Activated T-cell treated with anti-CD3 and anti-CD28 coated beads, Interleukin-2, amount 50 U/mL, for 72 hours (primary cell): Measurements from ENCODE around the gene TSHR. TPM values are rescaled to one million over a fixed set of nuclear protein-coding genes. Genes with fewer than 3 reads are reported as not detected.
A peak's percentile ranks its signal among the peaks of the same experiment; 100 is the strongest.

Experiments used
- ATAC-seq, 2 donors: fragments of 150-1000 bp; cut with Tn5 transposase; replicated peaks in 1 of 2; 2 replicates each; pipeline ENCODE4 v1.10.0; 2021; ENCODE audit warnings: moderate library complexity in 2 of 2, mild to moderate bottlenecking in 1 of 2
- DNase-seq, 2 donors: peaks; one replicate each; pipeline ENCODE4 v3.0.0; 2021 to 2022; ENCODE audit warnings: mixed read lengths in 1 of 2
- H3K27ac Mint-ChIP-seq: one replicate; pipeline ENCODE4 v1.8.0; 2022; ENCODE audit warnings: mild to moderate bottlenecking, moderate library complexity, mixed read lengths
- H3K27me3 Mint-ChIP-seq: one replicate; pipeline ENCODE4 v1.8.0; 2022; ENCODE audit warnings: low read depth, mixed read lengths
- H3K36me3 Mint-ChIP-seq, 2 donors: one replicate each; pipeline ENCODE4 v1.8.0; 2022; ENCODE audit warnings: mixed read lengths in 2 of 2, mild to moderate bottlenecking in 1 of 2; ENCODE audit not compliant: insufficient read depth in 2 of 2
- H3K4me1 Mint-ChIP-seq: one replicate; pipeline ENCODE4 v1.8.0; 2022; ENCODE audit warnings: low read depth, mixed read lengths
- H3K4me3 Mint-ChIP-seq, 2 donors: one replicate each; pipeline ENCODE4 v1.8.0; 2022; ENCODE audit warnings: mild to moderate bottlenecking in 2 of 2, mixed read lengths in 2 of 2, moderate library complexity in 2 of 2
- H3K9me3 Mint-ChIP-seq, 2 donors: one replicate each; pipeline ENCODE4 v1.8.0; 2022; ENCODE audit warnings: mixed read lengths in 2 of 2
- total RNA-seq, 2 donors: library from RNA; stranded (reverse); gene quantifications; one replicate each; pipeline ENCODE4 v1.2.3, GENCODE V29; 2022

Gene TSHR
- total RNA-seq, 2 donors from 2014 or later: not detected

GRCh38 chr14:80956922-80957321, 1.5 kb downstream of the TSHR start:
- Mint-ChIP-seq H3K27me3 (peaks cover 32% of the 10 kb centered on the region), H3K4me1 (peaks cover 57% of the 10 kb centered on the region), H3K27ac (no peak overlapping the region), H3K9me3 (no peaks in the 10 kb centered on the region), H3K36me3 (no peaks in the 10 kb centered on the region), H3K4me3 (no peak overlapping the region)
- ATAC-seq (no peak), DNase-seq (no peak)

GRCh38 chr14:80957613-80958012, 2.2 kb downstream of the TSHR start:
- Mint-ChIP-seq H3K27ac (no peak overlapping the region), H3K27me3 (peaks cover 32% of the 10 kb centered on the region), H3K36me3 (no peaks in the 10 kb centered on the region), H3K4me1 (peaks cover 57% of the 10 kb centered on the region), H3K4me3 (no peak overlapping the region), H3K9me3 (no peaks in the 10 kb centered on the region)
- ATAC-seq: no peak
- no peak for DNase-seq

GRCh38 chr14:80958226-80958625, 2.8 kb downstream of the TSHR start:
- Mint-ChIP-seq H3K4me3 (peak overlapping the region in 1 of 2 donors; percentile 56), H3K27me3 (peaks cover 32% of the 10 kb centered on the region), H3K4me1 (peaks cover 57% of the 10 kb centered on the region), H3K9me3 (no peaks in the 10 kb centered on the region), H3K27ac (peak overlapping the region; percentile 82), H3K36me3 (no peaks in the 10 kb centered on the region)
- DNase-seq (no peak), ATAC-seq (no peak)

- Mint-ChIP-seq H3K4me3 (no peak overlapping the region), H3K36me3 (no peaks in the 10 kb centered on the region), H3K4me1 (peaks cover 57% of the 10 kb centered on the region), H3K27me3 (peaks cover 39% of the 10 kb centered on the region), H3K27ac (no peak overlapping the region), H3K9me3 (no peaks in the 10 kb centered on the region)
- DNase-seq: no peak
- no peak for ATAC-seq
Measured at GRCh38 chr14:80958939-80959338, 3.5 kb downstream of the TSHR start.

- H3K4me3 Mint-ChIP-seq: peak overlapping the region; percentile 46 to 58
- H3K9me3 Mint-ChIP-seq: no peaks in the 10 kb centered on the region
- no peaks in the 10 kb centered on the region for H3K36me3 Mint-ChIP-seq
- H3K27ac Mint-ChIP-seq: peak overlapping the region; percentile 78
- peaks cover 41% of the 10 kb centered on the region for H3K27me3 Mint-ChIP-seq
- H3K4me1 Mint-ChIP-seq: peaks cover 56% of the 10 kb centered on the region
- peak; percentile 93 to 94 for ATAC-seq
- peak; percentile 58 to 79 for DNase-seq
Measured at GRCh38 chr14:80959496-80959895, 4.1 kb downstream of the TSHR start.

GRCh38 chr14:80965037-80965436, 9.6 kb downstream of the TSHR start:
- Mint-ChIP-seq H3K4me1 (peaks cover 5% of the 10 kb centered on the region), H3K27ac (no peak overlapping the region), H3K36me3 (no peaks in the 10 kb centered on the region), H3K4me3 (no peak overlapping the region), H3K9me3 (no peaks in the 10 kb centered on the region), H3K27me3 (peaks cover 25% of the 10 kb centered on the region)
- DNase-seq (no peak), ATAC-seq (no peak)

- Mint-ChIP-seq H3K4me1 (peaks cover 32% of the 10 kb centered on the region), H3K36me3 (no peaks in the 10 kb centered on the region), H3K27ac (no peak overlapping the region), H3K9me3 (no peaks in the 10 kb centered on the region), H3K4me3 (no peak overlapping the region), H3K27me3 (peaks cover 30% of the 10 kb centered on the region)
- no peak for DNase-seq
- ATAC-seq: peak in 1 of 2 donors; percentile 59
Measured at GRCh38 chr14:80973931-80974641, 18.7 kb downstream of the TSHR start.

- Mint-ChIP-seq H3K27me3 (peaks cover 30% of the 10 kb centered on the region), H3K36me3 (no peaks in the 10 kb centered on the region), H3K4me3 (no peak overlapping the region), H3K9me3 (no peaks in the 10 kb centered on the region), H3K27ac (no peak overlapping the region), H3K4me1 (peaks cover 33% of the 10 kb centered on the region)
- DNase-seq (no peak), ATAC-seq (no peak)
Measured at GRCh38 chr14:80974679-80975078, 19.3 kb downstream of the TSHR start.

- H3K4me3 Mint-ChIP-seq: no peak overlapping the region
- ATAC-seq: peak in 1 of 2 donors; percentile 27
- no peaks in the 10 kb centered on the region for H3K9me3 Mint-ChIP-seq
- H3K36me3 Mint-ChIP-seq: no peaks in the 10 kb centered on the region
- DNase-seq: no peak
- no peak overlapping the region for H3K27ac Mint-ChIP-seq
- peaks cover 33% of the 10 kb centered on the region for H3K4me1 Mint-ChIP-seq
- peaks cover 28% of the 10 kb centered on the region for H3K27me3 Mint-ChIP-seq
Measured at GRCh38 chr14:80977221-80977620, 21.8 kb downstream of the TSHR start.

GRCh38 chr14:80978403-80978802, 23.0 kb downstream of the TSHR start:
- H3K4me1 Mint-ChIP-seq: peaks cover 30% of the 10 kb centered on the region
- H3K9me3 Mint-ChIP-seq: no peaks in the 10 kb centered on the region
- DNase-seq: peak in 1 of 2 donors; percentile 24
- peak; percentile 77 to 78 for ATAC-seq
- peaks cover 22% of the 10 kb centered on the region for H3K27me3 Mint-ChIP-seq
- H3K4me3 Mint-ChIP-seq: peak overlapping the region in 1 of 2 donors; percentile 45
- no peak overlapping the region for H3K27ac Mint-ChIP-seq
- no peaks in the 10 kb centered on the region for H3K36me3 Mint-ChIP-seq

GRCh38 chr14:80979951-80980350, 24.5 kb downstream of the TSHR start:
- DNase-seq: no peak
- Mint-ChIP-seq H3K27ac (no peak overlapping the region), H3K9me3 (no peaks in the 10 kb centered on the region), H3K36me3 (no peaks in the 10 kb centered on the region), H3K4me1 (peaks cover 19% of the 10 kb centered on the region), H3K27me3 (peaks cover 7% of the 10 kb centered on the region), H3K4me3 (no peak overlapping the region)
- no peak for ATAC-seq

- Mint-ChIP-seq H3K4me3 (no peak overlapping the region), H3K27ac (no peak overlapping the region), H3K9me3 (no peaks in the 10 kb centered on the region), H3K36me3 (no peaks in the 10 kb centered on the region), H3K4me1 (peaks cover 19% of the 10 kb centered on the region), H3K27me3 (no peaks in the 10 kb centered on the region)
- no peak for ATAC-seq
- no peak for DNase-seq
Measured at GRCh38 chr14:80981156-80981555, 25.7 kb downstream of the TSHR start.

- Mint-ChIP-seq H3K9me3 (no peaks in the 10 kb centered on the region), H3K4me1 (peaks cover 19% of the 10 kb centered on the region), H3K36me3 (no peaks in the 10 kb centered on the region), H3K27ac (no peak overlapping the region), H3K27me3 (no peaks in the 10 kb centered on the region), H3K4me3 (no peak overlapping the region)
- no peak for ATAC-seq
- DNase-seq: no peak
Measured at GRCh38 chr14:80981673-80982072, 26.3 kb downstream of the TSHR start.

GRCh38 chr14:80982711-80983110, 27.3 kb downstream of the TSHR start:
- H3K36me3 Mint-ChIP-seq: no peaks in the 10 kb centered on the region
- H3K4me1 Mint-ChIP-seq: peaks cover 15% of the 10 kb centered on the region
- DNase-seq: no peak
- no peaks in the 10 kb centered on the region for H3K27me3 Mint-ChIP-seq
- H3K4me3 Mint-ChIP-seq: no peak overlapping the region
- ATAC-seq: no peak
- H3K9me3 Mint-ChIP-seq: no peaks in the 10 kb centered on the region
- H3K27ac Mint-ChIP-seq: no peak overlapping the region
